ENCODE data around the gene TRIM28.
"Not testable (repeated sequence)": the region's sequence is repeated elsewhere in the genome, so short reads cannot be mapped to it uniquely, and the experiment has no call there.

TRIM28 gene

GRCh38 chr19:58543826-58544590 lies at the start of gene TRIM28:
Gene TRIM28, plus strand, starts transcription at chr19:58544064. Its CDS starts 694 bp downstream, at chr19:58544758.
- in situ Hi-C loops (cut with HindIII; ENCODE audit: low sequenced_read_pairs), result no loop called here

- in situ Hi-C loops (cut with HindIII; ENCODE audit: low sequenced_read_pairs), result no loop called here
These were observed 46.2 kb upstream of the TRIM28 start for GRCh38 chr19:58497634-58498170.

DNA sequence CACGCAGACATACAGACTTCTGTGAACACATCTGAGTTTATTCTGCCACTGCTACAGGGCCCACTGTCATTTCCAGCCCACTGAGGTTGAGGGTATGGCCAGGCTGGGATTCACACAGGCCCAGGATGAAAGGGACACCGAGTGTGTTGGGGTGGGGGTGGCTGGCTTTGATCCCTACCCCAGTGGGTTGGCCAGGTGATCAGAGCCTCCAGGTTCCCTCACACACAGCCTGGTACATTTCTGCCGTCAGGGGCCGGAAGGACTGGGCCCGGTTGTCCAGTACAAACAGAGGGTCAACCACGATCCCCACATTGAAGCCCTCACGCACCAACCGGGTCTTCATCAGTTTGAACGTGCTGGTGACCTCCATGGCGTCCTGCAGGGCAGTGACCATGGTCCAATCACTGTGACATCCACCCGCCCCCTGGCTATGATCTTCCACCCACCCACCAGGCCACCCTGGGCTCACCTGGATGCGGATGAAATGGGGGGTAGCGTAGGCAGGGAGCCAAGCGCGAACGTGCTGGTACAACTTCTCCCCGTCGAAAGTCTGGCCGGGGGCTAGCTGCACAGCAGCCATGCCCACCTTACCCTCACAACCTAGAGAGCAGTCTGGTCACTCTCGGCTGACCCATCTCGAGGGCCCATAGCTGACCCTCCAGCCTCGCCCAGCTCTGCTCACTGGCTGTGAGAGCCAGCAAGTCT lies 45.4 kb upstream of the TRIM28 start:
- in situ Hi-C loops (cut with HindIII; ENCODE audit: low sequenced_read_pairs), result no loop called here

GRCh38 chr19:58499021-58499927 lies 44.6 kb upstream of the TRIM28 start:
- in situ Hi-C loops (cut with HindIII; ENCODE audit: low sequenced_read_pairs), result no loop called here

DNA sequence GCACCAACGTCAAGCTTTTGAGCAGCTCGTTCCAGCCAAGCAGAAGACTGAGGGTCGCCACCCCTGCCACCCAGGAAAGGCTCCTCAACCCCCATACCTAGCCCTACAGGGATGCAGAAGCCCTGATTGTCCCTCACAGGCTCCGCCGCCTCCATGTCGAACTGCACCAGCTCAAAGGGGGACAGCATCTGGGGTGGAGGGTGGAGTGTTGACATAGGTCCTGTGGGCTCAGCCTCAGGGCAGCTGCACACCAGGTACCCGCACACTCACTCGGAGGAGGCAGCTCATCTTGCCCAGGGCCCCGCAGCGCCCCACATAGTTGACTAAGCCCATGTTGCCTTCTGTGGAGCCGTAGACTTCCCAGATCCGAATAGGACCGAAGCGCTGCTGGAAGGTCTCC lies 43.6 kb upstream of the TRIM28 start:
- in situ Hi-C loops (cut with HindIII; ENCODE audit: low sequenced_read_pairs), result no loop called here

GRCh38 chr19:58507602-58508223 lies 36.2 kb upstream of the TRIM28 start:
- in situ Hi-C loops (cut with HindIII; ENCODE audit: low sequenced_read_pairs), result not testable (repeated sequence)

DNA sequence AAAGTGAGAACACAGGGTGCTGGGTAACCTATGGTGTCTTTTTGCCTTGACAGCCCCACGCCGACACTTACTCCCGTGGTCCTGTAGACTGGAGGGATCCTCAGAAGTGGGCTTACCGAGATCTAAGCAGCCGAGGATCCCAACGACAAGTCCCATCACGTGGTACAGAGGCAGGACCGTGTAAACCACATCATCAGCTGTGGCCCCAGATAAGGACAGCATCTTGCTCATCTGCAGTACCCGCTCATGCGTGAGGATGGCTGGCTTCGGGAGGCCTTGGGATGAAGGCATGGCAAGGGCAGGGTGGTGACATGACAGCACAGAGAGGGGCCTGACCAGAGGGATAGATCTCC lies 34.2 kb upstream of the TRIM28 start:
- in situ Hi-C loops (cut with HindIII; ENCODE audit: low sequenced_read_pairs), result no loop called here

- in situ Hi-C loops (cut with HindIII; ENCODE audit: low sequenced_read_pairs), result no loop called here
These were observed 33.6 kb upstream of the TRIM28 start for GRCh38 chr19:58510084-58510862.

GRCh38 chr19:58511353-58512208 lies 32.3 kb upstream of the TRIM28 start, which contains the start of gene SLC27A5:
Gene SLC27A5, minus strand, starts transcription at chr19:58511992. Its CDS starts 37 bp downstream, at chr19:58511955.
- in situ Hi-C loops (cut with HindIII; ENCODE audit: low sequenced_read_pairs), result no loop called here

- in situ Hi-C loops (cut with HindIII; ENCODE audit: low sequenced_read_pairs), result no loop called here
These were observed 30.6 kb upstream of the TRIM28 start for GRCh38 chr19:58513213-58513693.

DNA sequence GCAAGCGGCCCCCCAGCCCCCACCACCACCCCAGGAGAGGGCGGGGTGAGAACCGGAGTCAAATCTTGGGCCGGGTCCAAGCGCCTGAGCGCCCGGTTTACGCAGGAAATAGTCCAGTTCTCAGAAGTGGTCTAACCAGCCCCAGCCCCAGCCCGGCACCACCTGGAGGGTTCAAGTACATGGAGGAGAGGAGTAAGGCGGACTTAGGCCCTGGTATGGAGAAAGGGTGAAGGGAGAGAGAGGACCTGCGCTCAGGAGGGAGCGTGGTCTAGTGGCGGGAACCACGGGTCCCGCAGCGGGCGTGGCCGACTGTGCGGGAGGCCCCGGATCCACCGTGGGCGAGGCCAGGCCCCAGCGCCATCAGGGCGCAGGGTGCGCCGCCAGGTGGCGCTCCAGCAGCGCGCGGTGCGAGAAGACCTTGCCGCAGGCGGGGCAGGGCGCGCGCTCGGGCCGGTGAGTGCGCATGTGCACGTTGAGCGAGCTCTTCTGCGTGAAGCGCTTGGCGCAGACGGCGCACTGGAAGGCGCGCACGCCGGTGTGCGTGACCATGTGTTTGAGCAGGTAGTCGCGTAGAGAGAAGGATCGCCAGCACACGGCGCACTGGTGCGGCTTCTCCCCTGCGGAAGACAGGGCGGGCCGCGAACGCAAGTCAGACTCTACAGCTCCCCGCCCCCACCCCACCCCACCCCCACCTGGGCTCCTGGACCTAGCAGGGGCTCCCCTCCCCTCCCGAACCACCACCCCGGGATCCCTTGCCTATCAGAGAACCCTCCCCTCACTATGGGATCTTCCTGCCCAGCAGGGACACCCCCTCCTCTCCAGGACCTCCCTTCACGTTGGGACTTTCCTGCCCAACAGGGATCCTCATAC lies 29.9 kb upstream of the TRIM28 start:
- in situ Hi-C loops (cut with HindIII; ENCODE audit: low sequenced_read_pairs), result no loop called here

- in situ Hi-C loops (cut with HindIII; ENCODE audit: low sequenced_read_pairs), result no loop called here
These were observed 29.3 kb upstream of the TRIM28 start for GRCh38 chr19:58514564-58515022.

DNA sequence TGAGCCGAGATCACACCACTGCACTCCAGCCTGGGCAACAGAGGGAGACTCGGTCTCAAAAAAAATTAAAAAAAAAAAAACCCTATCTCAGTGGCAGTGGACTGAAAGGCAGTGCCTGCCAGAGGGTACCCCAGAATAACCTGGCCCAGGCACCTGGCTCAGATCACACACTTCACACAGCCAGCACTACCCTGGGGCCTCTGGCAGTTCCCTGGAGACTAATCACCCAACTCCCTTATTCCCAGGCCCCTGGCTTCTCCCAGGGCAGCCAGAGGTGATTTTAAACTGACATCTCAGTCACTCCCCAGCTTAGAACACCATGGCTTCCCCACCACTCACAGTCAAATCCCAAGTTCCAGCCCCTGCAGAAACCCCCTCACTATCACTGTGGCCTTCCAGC lies 28.6 kb upstream of the TRIM28 start:
- in situ Hi-C loops (cut with HindIII; ENCODE audit: low sequenced_read_pairs), result no loop called here

GRCh38 chr19:58516246-58516836 lies 27.5 kb upstream of the TRIM28 start:
- in situ Hi-C loops (cut with HindIII; ENCODE audit: low sequenced_read_pairs), result no loop called here

DNA sequence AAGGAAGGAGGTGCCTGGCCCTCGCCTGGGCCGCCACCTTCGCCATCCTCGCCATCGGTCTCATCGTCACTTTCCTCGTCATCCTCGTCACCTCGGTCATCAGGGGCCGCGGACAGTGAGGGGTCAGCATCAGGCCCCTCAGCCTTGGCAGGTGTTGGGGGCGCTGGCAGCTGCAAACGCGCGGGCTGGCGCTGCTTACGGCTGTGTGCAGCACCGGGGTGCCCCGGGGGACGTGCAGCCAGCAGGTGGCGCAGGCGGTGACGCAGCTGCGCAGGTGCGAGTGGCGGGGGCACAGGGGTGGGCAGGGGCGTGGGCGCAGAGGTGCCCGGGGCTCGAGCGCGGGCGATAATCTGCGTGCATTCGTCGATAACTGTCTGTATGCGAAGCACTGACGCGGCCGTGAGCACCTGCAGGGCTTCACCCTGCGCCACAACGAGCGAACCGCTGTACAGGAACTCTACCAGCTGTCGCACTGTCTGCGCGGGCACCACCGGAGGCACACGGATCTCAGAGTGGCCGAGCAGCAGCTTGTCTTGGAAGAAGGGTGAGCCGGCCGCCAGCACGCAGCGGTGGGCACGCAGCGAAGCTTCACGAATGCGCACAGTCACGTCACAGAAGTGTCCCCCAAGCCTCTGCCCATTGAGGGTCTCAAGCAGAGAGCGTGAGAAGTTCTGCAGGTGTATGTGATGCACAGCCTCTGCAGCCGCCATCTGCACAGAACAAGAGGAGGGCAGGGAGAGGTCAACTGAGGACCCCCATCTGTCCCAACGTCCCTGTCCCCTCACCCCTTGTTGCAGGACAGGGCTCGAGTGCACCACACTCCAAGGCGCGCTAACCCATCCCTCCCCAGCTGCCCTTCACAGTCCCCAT lies 26.7 kb upstream of the TRIM28 start:
- in situ Hi-C loops (cut with HindIII; ENCODE audit: low sequenced_read_pairs), result no loop called here

Measured in endothelial cell of hepatic sinusoid (primary cell).